Hepatocyte (in vitro differentiated cells): ENCODE results near the gene ARL3.
"Not testable (repeated sequence)": the region's sequence is repeated elsewhere in the genome, so short reads cannot be mapped to it uniquely, and the experiment has no call there.

ENCODE experiments used
- CTCF ChIP-seq: fragments of 200-600 bp; sonication (generic); IDR thresholded peaks from 2 replicates; pipeline ENCODE4 v1.5.1; 2016; ENCODE audit warnings: antibody characterized with exemption, mild to moderate bottlenecking; ENCODE audit not compliant: poor library complexity
- EZH2 ChIP-seq: fragments of 200-600 bp; sonication (generic); IDR thresholded peaks from 2 replicates; pipeline ENCODE4 v1.6.1; 2016; ENCODE audit warnings: antibody characterized with exemption, mild to moderate bottlenecking, borderline replicate concordance
- EZH2phosphoT487 ChIP-seq: fragments of 200-600 bp; sonication (generic); IDR thresholded peaks from one replicate; pipeline ENCODE4 v1.6.1; 2018; ENCODE audit warnings: antibody characterized with exemption, mild to moderate bottlenecking, low read depth, moderate library complexity; ENCODE audit not compliant: unreplicated experiment, severe bottlenecking

- TF ChIP-seq EZH2, CTCF, EZH2phosphoT487: not testable (repeated sequence)
Measured at GRCh38 chr10:102742313-102742712, 28.1 kb upstream of the ARL3 start.
